ENCODE measurements around the gene TRAPPC10. TPM values are rescaled to one million over a fixed set of nuclear protein-coding genes. Genes with fewer than 3 reads are reported as not detected.

Gene TRAPPC10
- total RNA-seq, 2 donors from 2014 or later, result 14.4 to 38.9 TPM

DNA sequence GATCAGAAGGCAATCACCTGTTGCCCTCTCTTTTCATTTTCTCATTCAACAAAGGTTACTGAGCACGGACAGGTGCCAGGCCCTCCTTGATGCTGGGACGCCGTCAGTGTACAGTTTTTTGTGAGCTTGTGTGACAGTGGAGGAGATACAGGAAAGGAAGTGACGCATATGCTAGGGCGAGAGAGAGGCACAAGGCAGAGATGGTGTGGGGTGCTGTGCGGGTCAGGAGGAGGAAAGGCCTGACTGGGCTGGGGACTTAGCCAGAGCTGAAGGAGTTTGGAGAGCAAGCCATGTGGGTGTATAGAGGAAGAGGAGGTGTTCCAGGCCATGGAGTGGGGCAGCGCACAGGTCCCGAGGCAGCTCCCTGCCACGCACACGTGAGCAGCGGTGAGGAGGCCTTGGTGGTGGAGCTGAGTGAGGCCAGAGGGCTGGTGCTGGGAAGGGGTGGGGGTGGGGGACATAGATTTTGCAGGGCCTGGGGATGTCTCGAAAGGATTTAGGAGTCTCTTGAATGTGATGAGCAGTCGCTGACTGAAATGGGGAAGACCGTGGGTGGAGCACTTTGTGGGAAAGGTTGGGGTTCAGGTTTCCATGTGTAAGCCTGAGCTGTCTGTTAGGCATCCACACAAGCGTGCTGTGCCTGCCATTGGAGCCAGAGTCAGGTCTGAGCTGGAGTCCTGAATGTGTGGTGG, 46.0 kb downstream of the TRAPPC10 start:
- TF ChIP-seq POLR2A (IDR thresholded peaks at IDR 0.05) (no peak), POLR2AphosphoS5 (IDR thresholded peaks at IDR 0.05) (no peak)
- TF ChIP-seq, protein P1, sequence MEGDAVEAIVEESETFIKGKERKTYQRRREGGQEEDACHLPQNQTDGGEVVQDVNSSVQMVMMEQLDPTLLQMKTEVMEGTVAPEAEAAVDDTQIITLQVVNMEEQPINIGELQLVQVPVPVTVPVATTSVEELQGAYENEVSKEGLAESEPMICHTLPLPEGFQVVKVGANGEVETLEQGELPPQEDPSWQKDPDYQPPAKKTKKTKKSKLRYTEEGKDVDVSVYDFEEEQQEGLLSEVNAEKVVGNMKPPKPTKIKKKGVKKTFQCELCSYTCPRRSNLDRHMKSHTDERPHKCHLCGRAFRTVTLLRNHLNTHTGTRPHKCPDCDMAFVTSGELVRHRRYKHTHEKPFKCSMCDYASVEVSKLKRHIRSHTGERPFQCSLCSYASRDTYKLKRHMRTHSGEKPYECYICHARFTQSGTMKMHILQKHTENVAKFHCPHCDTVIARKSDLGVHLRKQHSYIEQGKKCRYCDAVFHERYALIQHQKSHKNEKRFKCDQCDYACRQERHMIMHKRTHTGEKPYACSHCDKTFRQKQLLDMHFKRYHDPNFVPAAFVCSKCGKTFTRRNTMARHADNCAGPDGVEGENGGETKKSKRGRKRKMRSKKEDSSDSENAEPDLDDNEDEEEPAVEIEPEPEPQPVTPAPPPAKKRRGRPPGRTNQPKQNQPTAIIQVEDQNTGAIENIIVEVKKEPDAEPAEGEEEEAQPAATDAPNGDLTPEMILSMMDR (IDR thresholded peaks at IDR 0.05), result no peak
- Histone ChIP-seq H3K27ac (no peak overlapping the region), H3K4me3 (no peak overlapping the region), H3K36me3 (no peaks in the 10 kb centered on the region), H3K27me3 (replicated peaks; ENCODE audit: insufficient read depth) (no peaks in the 10 kb centered on the region), H3K4me1 (replicated peaks) (no peaks in the 10 kb centered on the region), H3K9me3 (no peaks in the 10 kb centered on the region)
- WGBS, result 89% methylated on average over 15 of the region's 15 CpGs
- intact Hi-C loops (cut with DNase I), result no loop called here
- no peak for DNase-seq (ENCODE audit: low spot score)

GRCh38 chr21:44058652-44058964, 46.5 kb downstream of the TRAPPC10 start:
- TF ChIP-seq, protein P1 (IDR thresholded peaks at IDR 0.05), result no peak
- TF ChIP-seq POLR2A (IDR thresholded peaks at IDR 0.05) (no peak), POLR2AphosphoS5 (IDR thresholded peaks at IDR 0.05) (no peak)
- Histone ChIP-seq H3K36me3 (no peaks in the 10 kb centered on the region), H3K27ac (no peak overlapping the region)

DNA sequence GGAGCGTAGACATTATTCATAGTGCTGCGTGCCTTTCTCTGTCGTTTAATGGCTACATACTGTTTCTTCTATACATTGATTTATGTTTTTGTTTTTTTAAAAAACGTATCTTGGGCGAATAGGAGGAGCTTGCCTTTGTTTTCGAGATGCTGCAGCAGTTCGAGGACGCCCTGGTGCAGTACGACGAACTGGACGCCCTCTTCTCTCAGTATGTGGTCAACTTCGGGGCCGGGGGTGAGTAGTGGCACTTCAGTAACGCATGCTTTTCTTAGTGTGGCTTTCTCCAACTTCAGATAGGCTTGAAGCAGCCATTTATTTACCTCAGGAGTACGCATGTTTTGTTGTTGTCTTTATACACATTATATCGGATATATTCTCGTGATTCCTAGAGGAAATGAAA, 46.9 kb downstream of the TRAPPC10 start:
- Histone ChIP-seq H3K27me3 (replicated peaks; ENCODE audit: insufficient read depth) (no peaks in the 10 kb centered on the region), H3K36me3 (no peaks in the 10 kb centered on the region), H3K9me3 (no peaks in the 10 kb centered on the region), H3K4me3 (no peak overlapping the region), H3K4me1 (replicated peaks) (no peaks in the 10 kb centered on the region), H3K27ac (no peak overlapping the region)
- intact Hi-C loops (cut with DNase I), result no loop called here
- TF ChIP-seq, protein P1 (IDR thresholded peaks at IDR 0.05), result no peak
- TF ChIP-seq POLR2A (IDR thresholded peaks at IDR 0.05) (no peak), POLR2AphosphoS5 (IDR thresholded peaks at IDR 0.05) (no peak)
- DNase-seq (ENCODE audit: low spot score), result no peak
- 91% methylated on average over 17 of the region's 17 CpGs for WGBS

More at GRCh38 chr21:44058652-44058964, 46.5 kb downstream of the TRAPPC10 start:
- intact Hi-C loops (cut with DNase I), result no loop called here
- no peaks in the 10 kb centered on the region for H3K9me3 ChIP-seq
- no peaks in the 10 kb centered on the region for H3K4me1 ChIP-seq (replicated peaks)
- no peak for DNase-seq (ENCODE audit: low spot score)
- no peaks in the 10 kb centered on the region for H3K27me3 ChIP-seq (replicated peaks; ENCODE audit: insufficient read depth)
- 94% methylated on average over 12 of the region's 12 CpGs for WGBS
- H3K4me3 ChIP-seq, result no peak overlapping the region

DNA sequence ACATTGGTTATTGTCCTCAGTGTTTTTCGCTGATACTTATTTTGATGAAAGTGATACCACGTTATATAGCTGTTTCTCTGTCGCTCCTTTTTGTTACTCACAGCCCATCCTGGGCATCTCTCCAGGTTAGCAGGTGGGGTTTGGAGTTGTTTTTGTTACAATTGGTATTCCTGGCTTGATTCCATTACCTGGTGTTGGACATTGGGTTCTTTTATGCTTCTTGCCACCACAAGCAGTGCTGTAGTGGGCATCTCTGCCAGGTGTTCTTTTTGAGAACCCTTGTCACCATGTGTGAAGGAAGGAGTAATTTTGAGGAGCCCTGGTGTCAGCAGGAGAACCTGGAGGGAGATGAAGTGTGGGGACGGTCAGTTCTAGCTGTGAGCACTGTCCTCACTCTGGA, 47.6 kb downstream of the TRAPPC10 start:
- WGBS, result 54% methylated on average over 4 of the region's 4 CpGs
- Histone ChIP-seq H3K9me3 (no peaks in the 10 kb centered on the region), H3K27ac (no peak overlapping the region), H3K36me3 (no peaks in the 10 kb centered on the region), H3K4me1 (replicated peaks) (no peaks in the 10 kb centered on the region), H3K27me3 (replicated peaks; ENCODE audit: insufficient read depth) (no peaks in the 10 kb centered on the region), H3K4me3 (no peak overlapping the region)
- TF ChIP-seq, protein P1 (IDR thresholded peaks at IDR 0.05), result no peak
- TF ChIP-seq POLR2AphosphoS5 (IDR thresholded peaks at IDR 0.05) (no peak), POLR2A (IDR thresholded peaks at IDR 0.05) (no peak)
- no peak for DNase-seq (ENCODE audit: low spot score)
- intact Hi-C loops (cut with DNase I), result no loop called here

- Histone ChIP-seq H3K4me3 (no peak overlapping the region), H3K4me1 (replicated peaks) (no peaks in the 10 kb centered on the region), H3K36me3 (no peaks in the 10 kb centered on the region), H3K9me3 (no peaks in the 10 kb centered on the region), H3K27ac (no peak overlapping the region), H3K27me3 (replicated peaks; ENCODE audit: insufficient read depth) (no peaks in the 10 kb centered on the region)
- intact Hi-C loops (cut with DNase I), result no loop called here
- TF ChIP-seq, protein P1 (IDR thresholded peaks at IDR 0.05), result no peak
- TF ChIP-seq POLR2A (IDR thresholded peaks at IDR 0.05) (no peak), POLR2AphosphoS5 (IDR thresholded peaks at IDR 0.05) (no peak)
- 90% methylated on average over 7 of the region's 7 CpGs for WGBS
- DNase-seq (ENCODE audit: low spot score), result no peak
Observed at GRCh38 chr21:44062380-44062779, 50.3 kb downstream of the TRAPPC10 start.
